HPDE6-E6E7 (cell line): ENCODE measurements around the gene GSTM4.
"Not testable (repeated sequence)": the region's sequence is repeated elsewhere in the genome, so short reads cannot be mapped to it uniquely, and the experiment has no call there.

Experiments
- DNase-seq: peaks from one replicate; pipeline ENCODE4 v3.0.0; 2011; ENCODE audit warnings: missing footprints; ENCODE audit errors: extremely low spot score

GSTM4 gene

GRCh38 chr1:109637446-109637845, 18.5 kb upstream of the GSTM4 start:
- no peak for DNase-seq

GRCh38 chr1:109639063-109639840, 16.6 kb upstream of the GSTM4 start:
- DNase-seq, result no peak

DNA sequence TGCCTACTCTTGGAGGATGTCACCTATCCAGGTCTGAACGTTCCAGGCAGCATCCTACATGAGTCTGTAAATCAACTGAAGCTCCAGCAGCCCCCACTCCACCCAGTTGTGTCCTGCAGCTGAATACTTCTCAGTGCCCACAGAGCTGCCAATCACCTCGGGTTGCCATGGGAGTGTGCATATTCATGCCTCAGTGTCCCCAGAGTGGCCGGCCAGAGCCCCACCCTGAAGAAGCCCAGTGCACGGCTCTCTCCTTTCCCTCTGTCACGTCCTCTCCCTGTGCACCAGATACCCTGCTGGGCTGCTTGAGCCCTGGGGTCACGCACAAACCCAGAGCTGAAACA, 16.1 kb upstream of the GSTM4 start:
- DNase-seq, result no peak

- DNase-seq, result peak; percentile 55
Observed at GRCh38 chr1:109640285-109640865, 15.5 kb upstream of the GSTM4 start.

DNA sequence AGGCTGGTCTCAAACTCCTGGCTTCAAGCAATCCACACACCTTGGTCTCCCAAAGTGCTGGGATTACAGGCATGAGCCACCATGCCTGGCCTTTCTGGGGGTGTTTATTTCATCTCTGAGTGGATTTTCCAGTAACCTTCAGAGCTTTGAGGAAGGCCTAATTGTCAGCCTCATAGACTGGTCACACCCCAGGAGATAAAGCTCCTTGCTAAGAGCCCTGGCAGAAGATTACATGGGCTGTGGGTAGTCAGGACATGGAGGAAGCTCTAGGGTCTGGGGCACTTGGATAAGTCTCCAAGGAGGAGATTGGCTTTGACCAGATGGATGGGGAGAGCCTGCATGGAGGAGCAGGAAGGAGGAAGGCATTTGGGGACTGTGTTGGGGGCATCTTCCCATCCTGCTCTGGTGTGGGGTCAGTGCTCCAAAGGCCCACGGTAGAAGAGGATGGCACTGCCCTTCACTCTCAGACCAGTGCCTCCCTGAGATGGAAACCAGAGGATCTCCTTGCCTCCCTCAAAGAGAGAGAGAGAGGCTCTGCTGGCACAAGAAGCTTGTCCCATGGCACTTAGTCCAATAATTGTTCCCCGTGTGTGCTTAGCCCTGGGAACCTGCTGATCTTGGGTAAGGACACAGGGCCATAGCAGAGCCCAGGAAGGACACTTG, 14.7 kb upstream of the GSTM4 start:
- no peak for DNase-seq

GRCh38 chr1:109641861-109642260, 14.0 kb upstream of the GSTM4 start:
- no peak for DNase-seq

DNA sequence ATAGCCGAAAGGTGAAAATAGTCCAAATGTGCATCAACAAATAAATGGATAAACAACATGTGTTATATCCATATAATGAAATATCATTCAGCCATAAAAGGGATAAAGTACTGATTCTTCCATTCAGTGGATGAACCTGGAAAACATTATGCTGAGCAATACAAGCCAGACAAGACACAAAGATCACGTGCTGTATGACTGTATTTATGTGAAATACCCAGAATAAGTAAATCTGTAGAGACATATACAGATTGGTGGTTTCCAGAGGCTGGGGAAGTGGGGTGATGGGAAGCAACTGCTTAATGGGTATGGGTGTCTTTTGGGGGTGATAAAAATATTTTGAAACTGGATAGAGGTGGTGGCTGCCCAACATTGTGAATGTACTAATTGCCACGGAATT, 13.3 kb upstream of the GSTM4 start:
- DNase-seq, result no peak

DNA sequence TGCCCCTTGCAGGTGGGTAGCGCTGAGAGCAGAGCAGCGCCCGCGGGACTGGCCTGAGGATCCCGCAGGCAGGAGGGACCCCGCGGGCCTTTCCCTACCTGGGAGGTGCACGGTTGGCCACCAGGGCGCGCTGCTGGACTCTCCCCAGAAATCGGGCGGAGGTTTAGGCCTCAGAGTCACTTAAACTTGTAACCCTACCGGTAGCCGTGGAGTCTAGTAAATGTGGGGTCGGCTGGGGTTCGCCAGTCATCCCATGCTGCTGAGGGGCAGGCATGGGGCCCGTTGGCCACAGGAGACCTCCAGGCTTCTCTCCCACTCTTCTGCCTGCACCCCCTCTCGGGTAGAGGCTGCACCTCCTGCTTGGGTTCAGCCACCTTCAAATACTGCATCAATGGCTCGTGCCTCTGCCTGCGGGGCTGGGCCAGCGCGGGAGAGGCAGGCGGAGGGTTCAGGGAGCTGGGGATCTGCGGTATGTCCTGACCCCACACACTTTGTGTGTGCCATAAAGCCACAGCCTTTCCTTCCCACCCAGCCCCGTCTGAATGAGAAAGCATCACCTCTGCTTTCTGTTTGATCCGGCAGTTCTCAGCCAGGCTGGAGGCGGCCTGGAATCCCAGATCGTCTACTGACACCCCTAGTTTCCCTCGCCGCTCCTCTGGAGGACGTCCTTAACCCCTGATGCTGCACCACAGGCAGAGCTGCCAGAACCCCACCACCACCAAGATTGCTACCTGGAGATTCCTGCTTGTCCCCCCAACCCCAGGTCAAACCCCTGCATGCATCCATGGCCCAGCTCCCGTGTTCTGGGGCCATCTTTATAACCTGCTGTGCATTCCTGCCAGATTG, 12.3 kb upstream of the GSTM4 start:
- DNase-seq, result peak; percentile 71

GRCh38 chr1:109644670-109645069, 11.2 kb upstream of the GSTM4 start:
- no peak for DNase-seq

DNA sequence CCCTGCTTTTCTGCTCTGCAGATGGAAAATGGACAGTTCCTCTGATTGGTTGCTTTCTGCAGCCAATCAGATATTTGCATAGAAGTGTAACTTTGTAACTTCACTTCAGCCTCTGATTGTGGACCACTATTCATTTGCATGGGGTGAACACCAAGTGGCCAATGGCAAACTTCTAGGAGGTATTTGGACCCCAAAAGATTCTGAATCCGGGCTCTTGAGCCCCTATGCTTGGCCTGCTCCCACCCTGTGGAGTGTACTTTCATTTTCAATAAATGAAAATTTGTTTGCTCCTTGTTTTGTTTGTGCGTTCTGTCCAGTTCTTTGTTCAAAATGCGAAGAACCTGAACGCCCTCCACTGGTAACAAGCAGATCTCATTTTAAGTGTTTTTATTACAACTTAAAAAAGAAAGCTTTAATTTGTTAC, 6.4 kb upstream of the GSTM4 start:
- no peak for DNase-seq

DNA sequence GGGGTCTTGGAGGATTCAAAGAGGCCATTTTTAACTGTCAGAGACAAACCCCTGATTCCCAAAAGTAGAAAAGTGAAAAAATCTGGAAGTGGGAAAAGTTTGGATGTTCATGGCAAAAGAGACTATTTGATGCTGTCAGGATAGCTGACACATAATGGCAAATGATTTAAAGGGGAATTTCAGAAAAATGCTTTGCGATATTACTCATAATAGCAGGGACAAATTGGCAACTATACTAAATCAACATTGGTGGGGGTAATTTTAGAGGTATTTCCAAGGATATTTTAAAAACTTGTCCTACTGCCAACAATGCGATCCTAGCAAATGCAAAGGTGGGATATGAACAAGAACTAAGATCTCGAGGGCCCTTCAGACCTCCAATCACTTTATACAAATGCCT, 5.3 kb upstream of the GSTM4 start:
- DNase-seq, result no peak

GRCh38 chr1:109652402-109652801, 3.5 kb upstream of the GSTM4 start:
- no peak for DNase-seq

- DNase-seq, result no peak
Observed at GRCh38 chr1:109653306-109653705, 2.6 kb upstream of the GSTM4 start.

GRCh38 chr1:109654519-109654918, 1.4 kb upstream of the GSTM4 start:
- no peak for DNase-seq

GRCh38 chr1:109657395-109657794, 1.5 kb downstream of the GSTM4 start:
- no peak for DNase-seq

DNA sequence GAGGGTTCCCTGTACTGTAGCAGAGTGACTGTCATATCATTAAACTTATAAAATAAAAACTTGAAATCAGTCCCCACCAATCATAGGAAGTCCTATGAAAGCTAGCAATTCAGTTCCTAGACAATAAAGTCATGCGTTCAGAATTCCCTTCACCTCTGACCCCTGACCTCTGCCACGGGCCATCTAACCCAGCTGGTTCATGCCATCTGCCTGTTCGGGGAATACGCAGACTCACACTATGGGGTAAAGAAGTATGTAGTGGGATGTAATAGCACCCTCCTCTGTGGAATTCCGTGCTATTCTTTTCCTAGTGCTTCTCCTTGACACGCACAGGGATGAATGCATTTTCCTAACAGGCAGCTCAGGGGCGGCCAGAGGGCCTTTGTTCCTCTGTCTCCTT, 2.1 kb downstream of the GSTM4 start:
- DNase-seq, result no peak

GRCh38 chr1:109658533-109659042, 2.7 kb downstream of the GSTM4 start:
- no peak for DNase-seq

- DNase-seq, result no peak
Observed at GRCh38 chr1:109659145-109659544, 3.2 kb downstream of the GSTM4 start.

DNA sequence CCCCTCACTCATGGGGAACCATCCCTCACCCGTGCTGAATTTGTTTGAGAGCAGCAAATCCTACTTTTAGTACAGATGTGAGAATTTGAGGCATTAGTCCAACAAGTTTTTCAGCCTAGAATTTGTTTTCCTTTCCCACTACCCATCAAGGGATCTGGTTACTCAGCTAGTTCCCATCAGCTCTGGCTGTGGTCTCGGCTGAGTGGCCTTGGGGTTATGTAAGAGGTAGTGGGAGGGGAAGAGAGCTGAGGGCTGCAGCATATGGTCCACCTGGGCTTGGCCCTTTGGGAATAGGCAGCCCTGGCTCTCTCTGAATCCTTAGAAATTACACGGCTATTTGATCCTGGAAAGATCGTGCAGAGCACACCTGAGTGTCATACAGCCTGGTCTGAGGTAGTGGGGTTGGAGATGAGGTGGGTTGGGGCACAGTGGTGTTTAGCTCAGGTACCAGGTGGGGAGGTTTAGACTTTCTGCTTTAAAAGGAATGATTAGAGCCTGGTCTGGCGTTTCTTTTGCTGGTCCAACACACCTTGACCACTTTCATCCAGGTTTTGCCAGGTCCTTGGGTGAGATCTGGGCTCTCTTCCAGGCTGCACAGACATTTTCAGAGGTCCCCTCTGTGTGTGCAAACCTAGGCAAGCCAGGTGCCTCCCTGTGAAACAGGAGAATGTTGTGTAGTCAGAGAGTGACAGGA, 4.2 kb downstream of the GSTM4 start:
- DNase-seq, result no peak

DNA sequence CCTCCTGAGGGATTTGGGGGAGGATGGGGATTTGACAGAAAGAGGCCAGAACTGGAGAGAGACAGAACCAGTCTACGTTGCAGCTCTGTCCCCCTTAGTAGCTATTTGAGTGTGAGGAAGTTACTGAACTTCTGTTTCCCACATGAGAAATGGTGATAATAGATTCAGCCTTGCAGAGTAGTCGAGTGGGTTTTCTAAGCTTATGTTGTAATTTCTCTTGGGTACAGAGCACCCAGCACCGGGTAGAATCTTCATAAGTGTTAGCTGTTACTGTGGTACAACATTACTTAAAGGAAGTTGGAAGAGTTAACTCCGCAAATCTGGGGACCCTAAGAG, 4.8 kb downstream of the GSTM4 start:
- not testable (repeated sequence) for DNase-seq

DNA sequence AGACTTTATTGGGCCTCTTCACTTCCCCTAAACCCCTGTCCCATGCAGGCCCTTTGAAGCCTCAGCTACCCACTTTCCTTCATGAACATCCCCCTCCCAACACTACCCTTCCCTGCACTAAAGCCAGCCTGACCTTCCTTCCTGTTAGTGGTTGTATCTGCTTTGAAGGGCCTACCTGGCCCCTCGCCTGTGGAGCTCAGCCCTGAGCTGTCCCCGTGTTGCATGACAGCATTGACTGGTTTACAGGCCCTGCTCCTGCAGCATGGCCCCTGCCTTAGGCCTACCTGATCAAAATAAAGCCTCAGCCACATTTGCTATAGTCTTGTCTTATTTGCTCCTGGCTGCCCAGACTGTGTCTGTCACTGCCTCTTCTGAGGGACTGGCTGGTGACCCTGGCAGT, 5.5 kb downstream of the GSTM4 start:
- no peak for DNase-seq

DNA sequence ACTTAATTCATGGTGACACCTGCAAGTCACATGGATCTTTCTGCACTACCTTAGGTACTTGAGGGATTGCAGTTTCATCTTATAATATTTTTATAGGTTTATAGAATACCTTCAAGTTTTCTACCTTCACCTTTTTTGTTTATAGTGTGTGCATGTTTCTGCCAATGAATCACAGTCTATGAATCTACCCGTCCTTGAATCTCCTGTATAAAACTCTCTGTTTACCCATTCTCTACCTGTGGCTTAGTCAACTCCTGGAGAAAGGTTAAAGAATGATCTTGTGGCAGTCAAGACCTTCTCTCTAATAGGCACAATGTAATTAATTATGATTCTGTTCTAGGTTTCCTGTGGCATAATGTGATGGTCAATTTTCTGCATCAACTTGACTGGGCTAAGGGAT, 8.8 kb downstream of the GSTM4 start:
- DNase-seq, result no peak
